Measurements from ENCODE around the gene B3GALT4. TPM values are rescaled to one million over a fixed set of nuclear protein-coding genes. Genes with fewer than 3 reads are reported as not detected.
A peak's percentile ranks its signal among the peaks of the same experiment; 100 is the strongest.

Gene B3GALT4
- total RNA-seq, 1 donor from 2014 or later, result 15.9 TPM

DNA sequence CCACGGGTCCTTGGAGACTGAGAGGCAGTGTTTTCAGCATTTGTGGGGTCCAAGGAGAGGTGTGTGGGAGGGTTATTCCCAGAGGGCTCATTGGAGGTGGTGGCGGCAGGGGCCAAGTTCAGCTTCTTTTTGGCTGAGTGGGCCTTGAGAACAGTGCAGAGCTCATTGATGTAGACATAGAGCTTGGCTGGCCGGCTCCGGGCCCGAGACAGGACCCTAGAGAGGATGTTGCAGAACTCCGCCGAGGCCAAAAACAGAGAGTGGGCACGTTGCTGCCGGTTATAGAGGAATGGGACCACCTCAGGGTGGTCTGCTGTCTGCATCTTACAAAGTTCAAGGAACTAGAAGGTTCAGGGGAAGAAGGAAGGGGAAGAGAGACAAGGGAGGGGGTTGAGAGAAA, 44.3 kb downstream of the B3GALT4 start:
- Histone ChIP-seq H3K36me3 (peaks cover 17 to 28% of the 10 kb centered on the region in 2 donors), H3K27me3 (no peaks in the 10 kb centered on the region), H3K4me1 (peaks cover 27 to 48% of the 10 kb centered on the region in 2 donors), H3K9me3 (no peaks in the 10 kb centered on the region), H3K27ac (peak overlapping the region; percentile 89 to 93), H3K4me3 (peak overlapping the region; percentile 81 to 85)
- DNase-seq (ENCODE audit: low spot score in 2 of 2), result no peak
- TF ChIP-seq, protein P1, sequence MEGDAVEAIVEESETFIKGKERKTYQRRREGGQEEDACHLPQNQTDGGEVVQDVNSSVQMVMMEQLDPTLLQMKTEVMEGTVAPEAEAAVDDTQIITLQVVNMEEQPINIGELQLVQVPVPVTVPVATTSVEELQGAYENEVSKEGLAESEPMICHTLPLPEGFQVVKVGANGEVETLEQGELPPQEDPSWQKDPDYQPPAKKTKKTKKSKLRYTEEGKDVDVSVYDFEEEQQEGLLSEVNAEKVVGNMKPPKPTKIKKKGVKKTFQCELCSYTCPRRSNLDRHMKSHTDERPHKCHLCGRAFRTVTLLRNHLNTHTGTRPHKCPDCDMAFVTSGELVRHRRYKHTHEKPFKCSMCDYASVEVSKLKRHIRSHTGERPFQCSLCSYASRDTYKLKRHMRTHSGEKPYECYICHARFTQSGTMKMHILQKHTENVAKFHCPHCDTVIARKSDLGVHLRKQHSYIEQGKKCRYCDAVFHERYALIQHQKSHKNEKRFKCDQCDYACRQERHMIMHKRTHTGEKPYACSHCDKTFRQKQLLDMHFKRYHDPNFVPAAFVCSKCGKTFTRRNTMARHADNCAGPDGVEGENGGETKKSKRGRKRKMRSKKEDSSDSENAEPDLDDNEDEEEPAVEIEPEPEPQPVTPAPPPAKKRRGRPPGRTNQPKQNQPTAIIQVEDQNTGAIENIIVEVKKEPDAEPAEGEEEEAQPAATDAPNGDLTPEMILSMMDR (IDR thresholded peaks at IDR 0.05), result no peak
- intact Hi-C loops (cut with DNase I), result no loop called here

DNA sequence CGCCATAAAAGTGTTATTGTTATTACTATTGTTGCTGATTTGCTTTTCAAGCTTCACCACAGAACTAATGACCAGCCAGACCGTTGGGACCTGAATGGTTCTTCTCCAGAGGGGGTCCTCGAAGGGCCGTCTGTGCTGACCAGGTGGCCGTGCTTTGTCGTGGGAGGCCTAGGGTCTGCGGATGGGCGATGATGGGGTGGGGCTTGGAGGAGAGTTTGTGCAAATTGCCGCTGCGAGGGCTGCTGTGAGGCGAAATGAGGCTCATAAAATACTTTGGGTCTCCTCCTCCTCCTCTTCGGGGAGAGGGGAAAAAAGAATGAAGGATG, 46.7 kb downstream of the B3GALT4 start:
- H3K27ac ChIP-seq, result peak overlapping the region; percentile 89 to 93

DNA sequence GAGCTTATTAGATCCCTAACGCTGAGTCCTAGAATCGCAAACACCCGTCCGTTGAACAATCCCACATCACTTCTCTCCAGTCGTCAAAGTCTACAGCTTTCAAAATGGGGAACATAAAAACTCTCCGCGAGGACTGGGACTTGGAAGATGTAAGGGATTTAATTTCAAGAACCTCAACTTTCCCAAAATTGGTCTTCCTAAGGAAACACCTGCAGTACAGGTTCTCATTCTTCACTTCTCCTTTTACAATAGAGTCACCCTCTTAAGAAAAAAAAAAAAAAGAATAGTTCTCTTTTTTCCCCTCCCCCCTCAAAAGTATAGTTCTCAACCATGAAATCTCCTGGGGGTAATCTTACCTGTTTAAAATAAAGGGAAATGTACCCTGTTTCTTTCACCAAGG, 47.2 kb downstream of the B3GALT4 start:
- Histone ChIP-seq H3K27me3 (no peaks in the 10 kb centered on the region), H3K27ac (peak overlapping the region in 1 of 2 donors; percentile 89), H3K4me3 (peak overlapping the region; percentile 81 to 85), H3K4me1 (peaks cover 27 to 32% of the 10 kb centered on the region in 2 donors), H3K36me3 (peaks cover 13 to 21% of the 10 kb centered on the region in 2 donors), H3K9me3 (no peaks in the 10 kb centered on the region)
- DNase-seq (ENCODE audit: low spot score in 2 of 2), result no peak
- intact Hi-C loops (cut with DNase I), result no loop called here
- TF ChIP-seq, protein P1 (IDR thresholded peaks at IDR 0.05), result no peak

More for the DNA sequence above, 46.7 kb downstream of the B3GALT4 start:
- Histone ChIP-seq H3K36me3 (peaks cover 17 to 27% of the 10 kb centered on the region in 2 donors), H3K9me3 (no peaks in the 10 kb centered on the region), H3K4me3 (peak overlapping the region; percentile 81 to 85), H3K4me1 (peaks cover 27 to 38% of the 10 kb centered on the region in 2 donors), H3K27me3 (no peaks in the 10 kb centered on the region)
- no peak for DNase-seq (ENCODE audit: low spot score in 2 of 2)
- TF ChIP-seq, protein P1 (IDR thresholded peaks at IDR 0.05), result peak in 1 of 3 experiments; percentile 1
- intact Hi-C loops (cut with DNase I), result loop anchor here (1.0 kb wide), 1 partner anchor 68 kb away; the partner anchor contains the start of gene KIFC1

Other genes with a start within 250 kb of the B3GALT4 start
- 285 TPM for gene HLA-DPA1, start 203.5 kb upstream of the B3GALT4 start, total RNA-seq
- gene HLA-DPB1, start 201.1 kb upstream of the B3GALT4 start, total RNA-seq, result 72.7 TPM
- gene COL11A2, start 84.7 kb upstream of the B3GALT4 start, total RNA-seq, result 0.11 TPM
- gene RXRB, start 76.5 kb upstream of the B3GALT4 start, total RNA-seq, result 21.6 TPM
- gene SLC39A7, start 76.3 kb upstream of the B3GALT4 start, total RNA-seq, result 59.7 TPM
- gene HSD17B8, start 72.5 kb upstream of the B3GALT4 start, total RNA-seq, result not detected
- gene RING1, start 68.6 kb upstream of the B3GALT4 start, total RNA-seq, result 28.5 TPM
- 50.1 TPM for gene VPS52, start 5.2 kb upstream of the B3GALT4 start, total RNA-seq
- 1,863 TPM for gene RPS18, start 5.0 kb upstream of the B3GALT4 start, total RNA-seq
- 70.6 TPM for gene WDR46, start 12.1 kb downstream of the B3GALT4 start, total RNA-seq
- 11.3 TPM for gene PFDN6, start 12.5 kb downstream of the B3GALT4 start, total RNA-seq
- 63.9 TPM for gene RGL2, start 21.8 kb downstream of the B3GALT4 start, total RNA-seq
- 185 TPM for gene TAPBP, start 37.0 kb downstream of the B3GALT4 start, total RNA-seq
- 35.5 TPM for gene ZBTB22, start 40.6 kb downstream of the B3GALT4 start, total RNA-seq
- 44.8 TPM for gene DAXX, start 45.8 kb downstream of the B3GALT4 start, total RNA-seq
- gene KIFC1, start 114.7 kb downstream of the B3GALT4 start, total RNA-seq, result not detected
- 30.5 TPM for gene PHF1, start 133.9 kb downstream of the B3GALT4 start, total RNA-seq
- 77.2 TPM for gene CUTA, start 141.0 kb downstream of the B3GALT4 start, total RNA-seq
- 33.7 TPM for gene SYNGAP1, start 142.9 kb downstream of the B3GALT4 start, total RNA-seq
- 45.8 TPM for gene ZBTB9, start 177.5 kb downstream of the B3GALT4 start, total RNA-seq

Data from ascending aorta (tissue), 2 donors.